Right atrium auricular region (tissue), 2 donors: ENCODE data around the gene ZNF3. TPM values are rescaled to one million over a fixed set of nuclear protein-coding genes. Genes with fewer than 3 reads are reported as not detected.
"Not testable (repeated sequence)": the region's sequence is repeated elsewhere in the genome, so short reads cannot be mapped to it uniquely, and the experiment has no call there.

ENCODE experiments used
- DNase-seq: peaks from one replicate; pipeline ENCODE4 v3.0.0-alpha.2; 2019; ENCODE audit warnings: low spot score
- H3K27ac ChIP-seq, 2 donors: fragments of 200-600 bp; sonication (generic); 1 replicate in 1 of 2; 2 replicates in 1 of 2; pipeline ENCODE4 v1.5.1; 2016 to 2019
- H3K27me3 ChIP-seq, 2 donors: fragments of 200-600 bp; sonication (generic); one replicate each; pipeline versions ENCODE4 v1.5.1 to v1.6.0; 2017 to 2019
- H3K36me3 ChIP-seq: fragments of 200-600 bp; sonication (generic); one replicate; pipeline ENCODE4 v1.5.1; 2016
- H3K4me1 ChIP-seq, 2 donors: fragments of 200-600 bp; sonication (generic); one replicate each; pipeline versions ENCODE4 v1.5.1 to v1.6.0; 2017 to 2019
- H3K4me3 ChIP-seq, 2 donors: fragments of 200-600 bp; sonication (generic); 1 replicate in 1 of 2; 2 replicates in 1 of 2; pipeline ENCODE4 v1.5.1; 2017 to 2019; ENCODE audit warnings: mild to moderate bottlenecking in 1 of 2, moderate library complexity in 1 of 2
- H3K9me3 ChIP-seq, 2 donors: fragments of 200-600 bp; sonication (generic); one replicate each; pipeline ENCODE4 v1.5.1; 2019
- total RNA-seq, 2 donors: library from RNA; depleted of rRNA; stranded (reverse); fragments of >200 nt; gene quantifications; one replicate each; pipeline ENCODE4 v1.1.0, GENCODE V29; 2016
- TF ChIP-seq, protein P1 (sequence below), 2 donors: fragments of 200-600 bp; sonication (generic); IDR thresholded peaks; one replicate each; pipeline ENCODE4 v1.5.1; 2019; ENCODE audit warnings: antibody characterized with exemption in 2 of 2

Gene ZNF3
- total RNA-seq = 10 to 100 TPM; 11.8 to 16.1 TPM

DNA sequence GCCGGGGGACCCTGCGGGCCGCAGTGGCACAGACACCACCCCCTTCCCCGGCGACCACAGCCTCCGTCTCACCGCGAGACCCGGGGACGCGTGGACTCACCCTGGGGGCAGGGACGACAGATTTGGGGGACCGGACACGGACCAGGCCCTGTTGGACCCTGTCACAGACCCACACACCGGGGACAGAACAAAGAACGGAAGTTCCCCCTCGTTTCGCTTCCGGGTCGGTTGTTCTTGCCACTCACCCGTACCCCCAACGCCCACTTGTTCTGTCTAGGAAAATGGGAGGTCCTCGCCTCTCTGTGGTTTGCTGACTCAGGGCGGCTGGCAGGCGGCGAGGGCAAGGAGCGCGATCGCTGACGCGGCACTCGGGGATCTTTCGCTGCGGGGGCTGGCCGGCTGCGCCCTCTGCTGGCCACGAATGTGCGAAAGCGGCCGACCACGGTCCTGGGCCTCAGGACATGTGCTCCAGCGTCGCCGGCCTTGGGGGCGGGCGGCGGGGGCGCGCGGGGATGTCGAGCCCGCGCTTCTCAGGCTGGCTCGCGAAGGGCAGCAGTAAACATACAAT lies at the start of gene ZNF3:
Gene ZNF3, minus strand, starts transcription at position 189 of the 568 bp plus-strand sequence. CDS start 4,366 bp downstream, outside the sequence.
- no peaks in the 10 kb centered on the region for H3K27me3 ChIP-seq
- peaks cover 24% of the 10 kb centered on the region for H3K36me3 ChIP-seq
- peak; percentile 99 for DNase-seq
- H3K4me3 ChIP-seq = peak within 1 kb of the TSS; percentile 81 to 100
- peaks cover 0 to 30% of the 10 kb centered on the region in 2 donors for H3K4me1 ChIP-seq
- no peaks in the 10 kb centered on the region for H3K9me3 ChIP-seq
- peak within 1 kb of the TSS; percentile 81 to 82 for H3K27ac ChIP-seq
- TF ChIP-seq, protein P1, sequence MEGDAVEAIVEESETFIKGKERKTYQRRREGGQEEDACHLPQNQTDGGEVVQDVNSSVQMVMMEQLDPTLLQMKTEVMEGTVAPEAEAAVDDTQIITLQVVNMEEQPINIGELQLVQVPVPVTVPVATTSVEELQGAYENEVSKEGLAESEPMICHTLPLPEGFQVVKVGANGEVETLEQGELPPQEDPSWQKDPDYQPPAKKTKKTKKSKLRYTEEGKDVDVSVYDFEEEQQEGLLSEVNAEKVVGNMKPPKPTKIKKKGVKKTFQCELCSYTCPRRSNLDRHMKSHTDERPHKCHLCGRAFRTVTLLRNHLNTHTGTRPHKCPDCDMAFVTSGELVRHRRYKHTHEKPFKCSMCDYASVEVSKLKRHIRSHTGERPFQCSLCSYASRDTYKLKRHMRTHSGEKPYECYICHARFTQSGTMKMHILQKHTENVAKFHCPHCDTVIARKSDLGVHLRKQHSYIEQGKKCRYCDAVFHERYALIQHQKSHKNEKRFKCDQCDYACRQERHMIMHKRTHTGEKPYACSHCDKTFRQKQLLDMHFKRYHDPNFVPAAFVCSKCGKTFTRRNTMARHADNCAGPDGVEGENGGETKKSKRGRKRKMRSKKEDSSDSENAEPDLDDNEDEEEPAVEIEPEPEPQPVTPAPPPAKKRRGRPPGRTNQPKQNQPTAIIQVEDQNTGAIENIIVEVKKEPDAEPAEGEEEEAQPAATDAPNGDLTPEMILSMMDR (IDR thresholded peaks at IDR 0.05) = peak; percentile 89 to 97

GRCh38 chr7:100130608-100131453 lies 49.3 kb upstream of the ZNF3 start:
- Histone ChIP-seq H3K27ac (no peak overlapping the region), H3K4me3 (no peak overlapping the region), H3K27me3 (no peaks in the 10 kb centered on the region), H3K36me3 (no peaks in the 10 kb centered on the region), H3K9me3 (no peaks in the 10 kb centered on the region), H3K4me1 (peaks cover 0 to 23% of the 10 kb centered on the region in 2 donors)
- DNase-seq = peak; percentile 70
- TF ChIP-seq, protein P1 (IDR thresholded peaks at IDR 0.05) = peak; percentile 76 to 91

DNA sequence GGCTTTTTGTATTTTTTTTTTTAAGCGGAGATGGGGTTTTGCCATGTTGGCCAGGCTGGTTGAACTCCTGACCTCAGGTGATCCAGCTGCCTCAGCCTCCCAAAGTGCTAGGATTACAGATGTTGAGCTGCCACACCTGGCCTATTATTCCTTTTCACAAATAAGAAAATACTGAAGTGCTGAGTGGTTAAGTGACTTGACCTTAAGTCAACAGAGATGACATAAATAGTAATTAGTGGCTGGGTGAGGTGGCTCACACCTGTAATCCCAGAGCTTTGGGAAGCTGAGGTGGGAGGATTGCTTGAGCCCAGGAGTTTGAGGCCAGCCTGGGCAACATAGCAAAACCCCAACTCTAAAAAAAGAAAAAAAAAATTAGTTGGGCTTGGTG lies 48.7 kb upstream of the ZNF3 start:
- not testable (repeated sequence) for H3K4me3 ChIP-seq, H3K27ac ChIP-seq, H3K27me3 ChIP-seq, H3K9me3 ChIP-seq, H3K36me3 ChIP-seq, DNase-seq
- H3K4me1 ChIP-seq = peaks cover 0 to 29% of the 10 kb centered on the region in 2 donors

- H3K27me3 ChIP-seq = no peaks in the 10 kb centered on the region
- H3K9me3 ChIP-seq = no peaks in the 10 kb centered on the region
- TF ChIP-seq, protein P1 (IDR thresholded peaks at IDR 0.05) = no peak
- H3K4me1 ChIP-seq = peaks cover 0 to 34% of the 10 kb centered on the region in 2 donors
- no peaks in the 10 kb centered on the region for H3K36me3 ChIP-seq
- H3K27ac ChIP-seq = no peak overlapping the region
- H3K4me3 ChIP-seq = no peak overlapping the region
- no peak for DNase-seq
Measured at GRCh38 chr7:100128637-100128963, 47.1 kb upstream of the ZNF3 start.

GRCh38 chr7:100127866-100128636 lies 46.5 kb upstream of the ZNF3 start:
- Histone ChIP-seq H3K4me1 (peaks cover 0 to 34% of the 10 kb centered on the region in 2 donors), H3K27ac (peak overlapping the region; percentile 95 to 97), H3K9me3 (no peaks in the 10 kb centered on the region), H3K27me3 (no peaks in the 10 kb centered on the region), H3K36me3 (no peaks in the 10 kb centered on the region), H3K4me3 (peak overlapping the region; percentile 88 to 94)
- no peak for DNase-seq
- TF ChIP-seq, protein P1 (IDR thresholded peaks at IDR 0.05) = no peak
